MM.1S (cell line): ENCODE results near the gene PSMA7.
"Not testable (repeated sequence)": the region's sequence is repeated elsewhere in the genome, so short reads cannot be mapped to it uniquely, and the experiment has no call there.

Experiments used
- DNase-seq: peaks from one replicate; pipeline ENCODE4 v3.0.0-alpha.2; 2015
- H2AFZ ChIP-seq: fragments of 300-600 bp; sonication (generic); 2 replicates; pipeline ENCODE4 v1.6.0; 2016; ENCODE audit warnings: antibody characterized with exemption, low read length
- H3F3A ChIP-seq: fragments of 300-600 bp; sonication (generic); 2 replicates; pipeline ENCODE4 v1.6.1; 2016; ENCODE audit warnings: mild to moderate bottlenecking, antibody characterized with exemption, low read length, moderate library complexity, mixed read lengths; ENCODE audit not compliant: insufficient read depth
- H3K27ac ChIP-seq: fragments of 300-600 bp; sonication (generic); 2 replicates; pipeline ENCODE4 v1.5.1; 2016; ENCODE audit warnings: mild to moderate bottlenecking, low read length
- H3K27me3 ChIP-seq: fragments of 300-600 bp; sonication (generic); replicated peaks from 2 replicates; pipeline ENCODE4 v1.6.0; 2016; ENCODE audit warnings: low read length; ENCODE audit not compliant: insufficient read depth
- H3K36me3 ChIP-seq: fragments of 300-600 bp; sonication (generic); replicated peaks from 2 replicates; pipeline ENCODE4 v1.6.1; 2016; ENCODE audit warnings: mild to moderate bottlenecking, low read length, mixed read lengths; ENCODE audit not compliant: insufficient read depth
- H3K4me1 ChIP-seq: fragments of 300-600 bp; sonication (generic); 2 replicates; pipeline ENCODE4 v1.6.1; 2016; ENCODE audit warnings: low read length, mixed read lengths
- H3K4me2 ChIP-seq: fragments of 300-600 bp; sonication (generic); 2 replicates; pipeline ENCODE4 v1.6.0; 2016; ENCODE audit warnings: low read depth, low read length
- H3K4me3 ChIP-seq: fragments of 300-600 bp; sonication (generic); 2 replicates; pipeline ENCODE4 v1.5.1; 2016; ENCODE audit warnings: low read length, mixed read lengths
- H3K79me2 ChIP-seq: fragments of 300-600 bp; sonication (generic); 2 replicates; pipeline ENCODE4 v1.6.1; 2016; ENCODE audit warnings: mixed run types, low read length, mixed read lengths
- H3K9ac ChIP-seq: fragments of 300-600 bp; sonication (generic); 2 replicates; pipeline ENCODE4 v1.6.1; 2016; ENCODE audit warnings: low read length, mixed read lengths
- H3K9me2 ChIP-seq: fragments of 300-600 bp; sonication (generic); replicated peaks from 2 replicates; pipeline ENCODE4 v1.6.1; 2016; ENCODE audit warnings: mild to moderate bottlenecking, low read length, mixed read lengths; ENCODE audit not compliant: insufficient read depth
- H3K9me3 ChIP-seq: fragments of 300-600 bp; sonication (generic); replicated peaks from 2 replicates; pipeline ENCODE4 v1.6.1; 2016; ENCODE audit warnings: mild to moderate bottlenecking, low read length, mixed read lengths; ENCODE audit not compliant: insufficient read depth
- H4K20me1 ChIP-seq: fragments of 300-600 bp; sonication (generic); 2 replicates; pipeline ENCODE4 v1.6.1; 2016; ENCODE audit warnings: mild to moderate bottlenecking, low read length, moderate library complexity, mixed read lengths; ENCODE audit not compliant: insufficient read depth
- EZH2 ChIP-seq: fragments of 300-600 bp; sonication (generic); optimal IDR thresholded peaks from 2 replicates; pipeline ENCODE3; 2017; ENCODE audit warnings: low read depth, mild to moderate bottlenecking, antibody characterized with exemption, low read length, mixed read lengths
- EZH2phosphoT487 ChIP-seq: fragments of 300-600 bp; sonication (generic); IDR thresholded peaks from 2 replicates; pipeline ENCODE4 v1.6.1; 2018; ENCODE audit warnings: antibody characterized with exemption, low read length
- TF ChIP-seq, protein P1 (sequence below): fragments of 300-600 bp; sonication (generic); IDR thresholded peaks from 2 replicates; pipeline ENCODE4 v1.5.1; 2016; ENCODE audit warnings: antibody characterized with exemption, low read length, mixed read lengths

Gene PSMA7

GRCh38 chr20:62117658-62118057 is 25.5 kb downstream of the PSMA7 start:
- Histone ChIP-seq H3F3A (peaks cover 6% of the 10 kb centered on the region; the same call in 1 of the 2 replicates), H3K27ac (peak overlapping the region; percentile 20; the same call in 1 of the 2 replicates), H3K4me1 (peaks cover 16% of the 10 kb centered on the region), H3K79me2 (no peaks in the 10 kb centered on the region), H3K27me3 (peaks cover 26% of the 10 kb centered on the region), H3K9me2 (no peaks in the 10 kb centered on the region), H3K4me2 (peak overlapping the region; percentile 47), H2AFZ (peak overlapping the region; percentile 41), H3K36me3 (no peaks in the 10 kb centered on the region), H3K4me3 (no peak overlapping the region), H4K20me1 (no peaks in the 10 kb centered on the region), H3K9me3 (no peaks in the 10 kb centered on the region), H3K9ac (no peak overlapping the region; the same call in 1 of the 2 replicates)
- TF ChIP-seq EZH2 (no peak), EZH2phosphoT487 (no peak)
- TF ChIP-seq, protein P1, sequence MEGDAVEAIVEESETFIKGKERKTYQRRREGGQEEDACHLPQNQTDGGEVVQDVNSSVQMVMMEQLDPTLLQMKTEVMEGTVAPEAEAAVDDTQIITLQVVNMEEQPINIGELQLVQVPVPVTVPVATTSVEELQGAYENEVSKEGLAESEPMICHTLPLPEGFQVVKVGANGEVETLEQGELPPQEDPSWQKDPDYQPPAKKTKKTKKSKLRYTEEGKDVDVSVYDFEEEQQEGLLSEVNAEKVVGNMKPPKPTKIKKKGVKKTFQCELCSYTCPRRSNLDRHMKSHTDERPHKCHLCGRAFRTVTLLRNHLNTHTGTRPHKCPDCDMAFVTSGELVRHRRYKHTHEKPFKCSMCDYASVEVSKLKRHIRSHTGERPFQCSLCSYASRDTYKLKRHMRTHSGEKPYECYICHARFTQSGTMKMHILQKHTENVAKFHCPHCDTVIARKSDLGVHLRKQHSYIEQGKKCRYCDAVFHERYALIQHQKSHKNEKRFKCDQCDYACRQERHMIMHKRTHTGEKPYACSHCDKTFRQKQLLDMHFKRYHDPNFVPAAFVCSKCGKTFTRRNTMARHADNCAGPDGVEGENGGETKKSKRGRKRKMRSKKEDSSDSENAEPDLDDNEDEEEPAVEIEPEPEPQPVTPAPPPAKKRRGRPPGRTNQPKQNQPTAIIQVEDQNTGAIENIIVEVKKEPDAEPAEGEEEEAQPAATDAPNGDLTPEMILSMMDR: no peak
- peak; percentile 66 for DNase-seq

GRCh38 chr20:62117362-62117646 is 25.9 kb downstream of the PSMA7 start:
- H3K4me3 ChIP-seq: no peak overlapping the region
- H3K9me3 ChIP-seq: no peaks in the 10 kb centered on the region
- H3K36me3 ChIP-seq: no peaks in the 10 kb centered on the region
- H3K27ac ChIP-seq: no peak overlapping the region; the same call in 1 of the 2 replicates
- H4K20me1 ChIP-seq: no peaks in the 10 kb centered on the region
- no peak for TF ChIP-seq EZH2
- TF ChIP-seq, protein P1: no peak
- no peak for TF ChIP-seq EZH2phosphoT487
- no peak overlapping the region; the same call in 1 of the 2 replicates for H3K9ac ChIP-seq
- no peaks in the 10 kb centered on the region for H3K79me2 ChIP-seq
- H3F3A ChIP-seq: peaks cover 6% of the 10 kb centered on the region; the same call in 1 of the 2 replicates
- H3K4me1 ChIP-seq: peaks cover 16% of the 10 kb centered on the region
- no peaks in the 10 kb centered on the region for H3K9me2 ChIP-seq
- H3K27me3 ChIP-seq: peaks cover 29% of the 10 kb centered on the region
- H3K4me2 ChIP-seq: peak overlapping the region; percentile 47
- peak overlapping the region; percentile 41 for H2AFZ ChIP-seq
- DNase-seq: no peak

DNA sequence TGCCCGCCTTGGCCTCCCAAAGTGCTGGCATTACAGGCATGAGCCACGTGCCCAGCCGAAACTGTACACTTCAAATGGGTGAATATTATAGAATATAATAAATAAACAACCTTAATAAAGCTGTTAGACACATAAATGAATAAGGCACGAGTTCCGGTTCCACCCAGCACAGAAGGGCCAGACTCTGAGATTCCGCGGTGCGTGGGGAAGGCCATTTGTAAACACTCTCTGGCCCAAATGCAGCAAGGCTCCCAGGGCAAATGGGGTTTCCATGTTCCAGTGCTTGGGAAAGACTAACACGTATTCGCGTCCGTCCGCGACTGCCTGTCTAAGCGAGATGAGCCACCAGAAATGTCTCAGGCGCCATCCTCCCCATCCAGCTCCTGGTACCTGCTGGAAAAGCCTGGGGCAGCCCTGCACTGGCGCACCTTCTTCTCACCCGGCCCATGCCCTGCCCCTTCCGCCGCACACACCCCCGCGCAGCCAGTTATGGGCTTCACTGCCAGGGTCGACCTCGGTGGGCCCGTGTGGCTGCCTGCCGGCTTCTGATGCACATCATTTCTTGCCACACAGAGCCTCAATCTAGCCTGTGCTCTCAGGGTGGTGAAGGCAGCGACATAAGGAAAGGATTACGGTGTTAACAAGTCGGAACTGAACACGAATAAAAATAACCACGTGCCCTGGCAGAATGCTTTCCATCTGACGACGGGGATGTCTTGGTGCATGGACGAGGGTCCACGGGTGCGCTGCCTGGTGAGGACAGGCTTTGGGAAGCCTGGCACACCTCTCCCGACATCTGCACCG is 26.4 kb downstream of the PSMA7 start:
- Histone ChIP-seq H3K27me3 (peaks cover 31% of the 10 kb centered on the region), H3K4me3 (no peak overlapping the region), H3K27ac (no peak overlapping the region), H2AFZ (no peak overlapping the region), H3K9me3 (no peaks in the 10 kb centered on the region), H3K4me1 (peaks cover 16% of the 10 kb centered on the region), H3F3A (peaks cover 6% of the 10 kb centered on the region; the same call in 1 of the 2 replicates), H3K9me2 (no peaks in the 10 kb centered on the region), H3K36me3 (no peaks in the 10 kb centered on the region), H3K4me2 (peak overlapping the region; percentile 47; the same call in 1 of the 2 replicates), H4K20me1 (no peaks in the 10 kb centered on the region), H3K79me2 (no peaks in the 10 kb centered on the region), H3K9ac (no peak overlapping the region)
- TF ChIP-seq EZH2phosphoT487 (no peak), EZH2 (no peak)
- TF ChIP-seq, protein P1: no peak
- no peak for DNase-seq

- not testable (repeated sequence) for H3K27ac ChIP-seq, H2AFZ ChIP-seq, H3K4me2 ChIP-seq, H3K9me3 ChIP-seq, H4K20me1 ChIP-seq, H3K4me3 ChIP-seq, H3K9ac ChIP-seq, H3K9me2 ChIP-seq, DNase-seq, H3F3A ChIP-seq, H3K79me2 ChIP-seq, H3K36me3 ChIP-seq
- H3K4me1 ChIP-seq: peaks cover 16% of the 10 kb centered on the region
- peaks cover 31% of the 10 kb centered on the region for H3K27me3 ChIP-seq
These were observed 27.3 kb downstream of the PSMA7 start for GRCh38 chr20:62115800-62116407.
